GM12878 (cell line): Measurements from ENCODE around the gene MAB21L4. TPM values are rescaled to one million over a fixed set of nuclear protein-coding genes. Genes with fewer than 3 reads are reported as not detected.

Source experiments
- ATAC-seq: fragments of 200-7000 bp; cut with Tn5 transposase; 3 replicates; pipeline ENCODE4 v1.9.1; 2020; ENCODE audit warnings: mild to moderate bottlenecking, moderate library complexity
- BruUV-seq: library from RNA; stranded (reverse); fragments of 400-500 nt; replicated peaks from 2 replicates; lab custom pipeline; 2021; lab: Mats Ljungman, UMichigan
- CTCF ChIA-PET: fragments of 300-600 bp; sonication (Branson Sonifier 250); formaldehyde crosslinking; extraction: SDS; loops from one replicate; lab custom pipeline; 2021; ENCODE audit warnings: inconsistent platforms; lab: Yijun Ruan, JAX
- POLR2A ChIA-PET: fragments of 350-600 bp; formaldehyde crosslinking; extraction: SDS; loops from one replicate; lab custom pipeline; 2021; ENCODE audit warnings: inconsistent platforms; lab: Charles Lee
- RAD21 ChIA-PET: fragments of 300-600 bp; sonication (Branson Sonifier 250); formaldehyde crosslinking; loops from one replicate; lab custom pipeline; 2023; ENCODE audit warnings: antibody characterized with exemption; ENCODE audit not compliant: unreplicated experiment; lab: Charles Lee
- SMC1A ChIA-PET: fragments of 300-600 bp; sonication (Branson Sonifier 250); formaldehyde crosslinking; loops from one replicate; lab custom pipeline; 2023; ENCODE audit not compliant: unreplicated experiment, uncharacterized antibody; lab: Charles Lee
- DNase-seq: peaks from one replicate; pipeline ENCODE4 v3.0.0-alpha.2; 2011; ENCODE audit warnings: low read depth, low spot score
- FAIRE-seq: peaks from 3 replicates; lab custom pipeline; 2011; peaks lifted over from hg19 to GRCh38; lab: Jason Lieb, UNC
- H2AFZ ChIP-seq: 2 replicates; pipeline ENCODE4 v1.6.0; 2011; ENCODE audit warnings: low read depth, low read length, control low read depth; ENCODE audit not compliant: control insufficient read depth
- H3K27ac ChIP-seq: 2 replicates; pipeline ENCODE4 v1.5.1; 2011; ENCODE audit warnings: control low read depth; ENCODE audit not compliant: control insufficient read depth, insufficient read depth
- H3K27me3 ChIP-seq, 2 experiments: replicated peaks in 1 of 2; 2 replicates each; pipeline versions ENCODE4 v1.6.0 to v1.6.1; 2011; ENCODE audit warnings: low read length in 1 of 2; ENCODE audit not compliant: control insufficient read depth in 2 of 2, insufficient read depth in 2 of 2
- H3K36me3 ChIP-seq, 2 experiments: 2 replicates each; pipeline ENCODE4 v1.5.1; 2011; ENCODE audit warnings: low read length in 1 of 2; ENCODE audit not compliant: control insufficient read depth in 2 of 2, insufficient read depth in 2 of 2
- H3K4me1 ChIP-seq: 2 replicates; pipeline ENCODE4 v1.6.1; 2011; ENCODE audit warnings: mild to moderate bottlenecking, low read length, moderate library complexity, mixed read lengths; ENCODE audit not compliant: control insufficient read depth, insufficient read depth
- H3K4me2 ChIP-seq: 2 replicates; pipeline ENCODE4 v1.6.0; 2011; ENCODE audit warnings: control low read depth; ENCODE audit not compliant: control insufficient read depth, insufficient read depth
- H3K4me3 ChIP-seq: fragments of 200-600 bp; sonication (generic); 2 replicates; pipeline ENCODE4 v1.5.1; 2016
- H3K79me2 ChIP-seq: 2 replicates; pipeline ENCODE4 v1.6.0; 2011; ENCODE audit warnings: low read length; ENCODE audit not compliant: control insufficient read depth, insufficient read depth
- H3K9ac ChIP-seq: 2 replicates; pipeline ENCODE4 v1.8.0; 2011; ENCODE audit warnings: low read length, control low read depth, mixed read lengths; ENCODE audit not compliant: control insufficient read depth, insufficient read depth
- H3K9me3 ChIP-seq: replicated peaks from 3 replicates; pipeline ENCODE4 v1.5.1; 2011; ENCODE audit warnings: mild to moderate bottlenecking, low read length; ENCODE audit not compliant: control insufficient read depth, insufficient read depth
- H4K20me1 ChIP-seq: 2 replicates; pipeline ENCODE4 v1.6.0; 2011; ENCODE audit not compliant: control insufficient read depth, insufficient read depth
- ASH2L ChIP-seq: fragments of 300-600, 200-600 bp; sonication (generic); IDR thresholded peaks from 2 replicates; pipeline ENCODE4 v1.6.1; 2017; ENCODE audit warnings: low read depth, mild to moderate bottlenecking, borderline replicate concordance
- BACH1 ChIP-seq: fragments of 450-650 bp; IDR thresholded peaks from 2 replicates; pipeline ENCODE4 v1.6.1; 2017; ENCODE audit warnings: mild to moderate bottlenecking, borderline replicate concordance
- DPF2 ChIP-seq: fragments of 450-650 bp; IDR thresholded peaks from 2 replicates; pipeline ENCODE4 v1.6.1; 2017; ENCODE audit warnings: mild to moderate bottlenecking
- HDGF ChIP-seq: fragments of 450-650 bp; IDR thresholded peaks from 2 replicates; pipeline ENCODE4 v1.6.1; 2016; ENCODE audit warnings: antibody characterized with exemption
- IKZF2 ChIP-seq, 2 experiments: fragments of 450-650 bp; IDR thresholded peaks; 2 replicates each; pipeline ENCODE4 v1.6.1; 2017; ENCODE audit warnings: mild to moderate bottlenecking in 2 of 2, moderate library complexity in 2 of 2
- IRF4 ChIP-seq: IDR thresholded peaks from 2 replicates; pipeline ENCODE4 v1.6.1; 2011; ENCODE audit warnings: low read depth, low read length
- JUNB ChIP-seq: IDR thresholded peaks from 2 replicates; pipeline ENCODE4 v1.6.1; 2016; ENCODE audit warnings: antibody characterized with exemption, mild to moderate bottlenecking
- KLF5 ChIP-seq: fragments of 450-650 bp; IDR thresholded peaks from 2 replicates; pipeline ENCODE4 v1.6.1; 2014; ENCODE audit warnings: mild to moderate bottlenecking; ENCODE audit not compliant: partially characterized antibody
- MYC ChIP-seq: IDR thresholded peaks from 2 replicates; pipeline ENCODE4 v1.6.1; 2011; ENCODE audit warnings: mild to moderate bottlenecking, low read length, moderate library complexity, inconsistent platforms; ENCODE audit not compliant: insufficient read depth, insufficient replicate concordance, insufficient read length, severe bottlenecking
- SKIL ChIP-seq: fragments of 450-650 bp; IDR thresholded peaks from 2 replicates; pipeline ENCODE4 v1.6.1; 2017; ENCODE audit warnings: mild to moderate bottlenecking, low read depth, inconsistent platforms; ENCODE audit not compliant: poor library complexity, severe bottlenecking
- SP1 ChIP-seq: IDR thresholded peaks from one replicate; pipeline ENCODE4 v1.6.1; 2011; ENCODE audit warnings: low read depth, low read length
- STAT3 ChIP-seq: IDR thresholded peaks from 2 replicates; pipeline ENCODE4 v1.6.1; 2011; ENCODE audit warnings: low read depth, low read length, improper control_type of control experiment
- ZBTB40 ChIP-seq: fragments of 450-650 bp; IDR thresholded peaks from 2 replicates; pipeline ENCODE4 v1.6.1; 2016; ENCODE audit warnings: mild to moderate bottlenecking, moderate library complexity, borderline replicate concordance
- WGBS: methylation state at CpG from one replicate; pipeline ENCODE4 v1.1.6; 2016; ENCODE audit warnings: low lambda C conversion rate; ENCODE audit not compliant: insufficient replicate concordance, insufficient coverage; ENCODE audit errors: missing lambda C conversion rate; 5-methylcytosine and 5-hydroxymethylcytosine counted together
- in situ Hi-C: fragments of 300-500 bp; cut with MboI; formaldehyde crosslinking; loops from 9 replicates; pipeline ENCODE4 v1.14.3; 2018; ENCODE audit warnings: mixed read lengths
- intact Hi-C: fragments of 100-400 bp; cut with micrococcal nuclease; formaldehyde crosslinking; loops from one replicate; pipeline ENCODE4 v1.14.2; 2022; ENCODE audit not compliant: unreplicated experiment
- polyA plus RNA-seq, 11 experiments: library from polyadenylated mRNA; depleted of rRNA in 4 of 11; unstranded in 6 of 11; stranded (reverse) in 5 of 11; fragments of >200 nt; fragmentation: Nextera tagmentation in 4 of 11; fragmentation: Illumina TruSeq in 1 of 11; extraction: Ambion mirVana in 4 of 11; extraction: Trizol in 1 of 11; gene quantifications; 1 replicate in 1 of 11; 2 replicates in 10 of 11; pipeline versions ENCODE4 v1.2.1 to v1.2.3, GENCODE V29; 2011 to 2016; ENCODE audit warnings: inconsistent platforms in 2 of 11, missing spikeins in 2 of 11, low read depth in 1 of 11
- total RNA-seq, 4 experiments: library from RNA; depleted of rRNA in 3 of 4; stranded (reverse); fragments of >200 nt in 3 of 4; fragmentation: Illumina TruSeq in 1 of 4; extraction: Trizol in 1 of 4; gene quantifications; 2 replicates each; pipeline versions ENCODE4 v1.2.1 to v1.2.3, GENCODE V29; 2013 to 2021

MAB21L4 gene
- total and polyA plus RNA-seq, 10 of the 15 experiments (the other 5 are each of a cell fraction or from before 2014, with no cell fraction given) = 0.03 TPM; not detected in 9

- no peak for TF ChIP-seq KLF5
- TF ChIP-seq ZBTB40 = no peak
- TF ChIP-seq ASH2L = no peak
Observed at GRCh38 chr2:240919786-240920782, 24.1 kb upstream of the MAB21L4 start (continued).

GRCh38 chr2:240919161-240919781, 23.3 kb upstream of the MAB21L4 start:
- WGBS = 46% methylated on average over 19 of the region's 19 CpGs
- no peak overlapping the region for H2AFZ ChIP-seq

More at GRCh38 chr2:240919161-240919781, 23.3 kb upstream of the MAB21L4 start:
- H3K27ac ChIP-seq = no peak overlapping the region
- no peak overlapping the region for H3K4me3 ChIP-seq
- in situ Hi-C loops = no loop called here
- no TSS peak for BruUV-seq
- H3K9me3 ChIP-seq = no peaks in the 10 kb centered on the region
- TF ChIP-seq HDGF (no peak), IKZF2 (IDR thresholded peaks at IDR 0.05) (no peak), JUNB (no peak), DPF2 (no peak), BACH1 (no peak), SKIL (no peak), SP1 (no peak), IRF4 (no peak), STAT3 (no peak), MYC (no peak)
- DNase-seq (no peak), FAIRE-seq (no peak), ATAC-seq (no peak)
- no peaks in the 10 kb centered on the region for H4K20me1 ChIP-seq
- H3K9ac ChIP-seq = no peak overlapping the region
- H3K4me1 ChIP-seq = no peaks in the 10 kb centered on the region
- H3K79me2 ChIP-seq = no peaks in the 10 kb centered on the region
- intact Hi-C loops = no loop called here
- no peaks in the 10 kb centered on the region for H3K36me3 ChIP-seq
- POLR2A ChIA-PET = no interaction called here
- SMC1A ChIA-PET = no interaction called here
- RAD21 ChIA-PET = no interaction called here
- no peaks in the 10 kb centered on the region; a peak in 3 of 4 replicates for H3K27me3 ChIP-seq
- CTCF ChIA-PET = no interaction called here
- H3K4me2 ChIP-seq = no peak overlapping the region
